Measurements from ENCODE around the gene EIPR1. TPM values are rescaled to one million over a fixed set of nuclear protein-coding genes. Genes with fewer than 3 reads are reported as not detected.

The EIPR1 gene
- total RNA-seq, 1 experiment from 2014 or later, result 40.4 TPM

- Histone ChIP-seq H3K27me3 (ENCODE audit: insufficient read depth, low read depth) (no peaks in the 10 kb centered on the region), H2AFZ (no peak overlapping the region), H3K36me3 (ENCODE audit: low read depth) (no peaks in the 10 kb centered on the region), H3F3A (ENCODE audit: insufficient read depth, low read depth) (no peaks in the 10 kb centered on the region), H3K9me2 (ENCODE audit: insufficient read depth) (no peaks in the 10 kb centered on the region), H3K79me2 (ENCODE audit: low read depth) (no peaks in the 10 kb centered on the region), H3K9me3 (ENCODE audit: insufficient read depth, low read depth) (no peaks in the 10 kb centered on the region), H4K20me1 (ENCODE audit: insufficient read depth) (peaks cover 19% of the 10 kb centered on the region), H3K27ac (no peak overlapping the region), H3K4me1 (replicated peaks; ENCODE audit: insufficient read depth) (no peaks in the 10 kb centered on the region), H3K4me2 (no peak overlapping the region), H3K4me3 (no peak overlapping the region)
- ChIA-PET POLR2A (ENCODE audit: unreplicated experiment) (no interaction called here), CTCF (no interaction called here)
- no peak for TF ChIP-seq EZH2 (IDR thresholded peaks at IDR 0.05; ENCODE audit: low read depth)
- TF ChIP-seq, protein P1, sequence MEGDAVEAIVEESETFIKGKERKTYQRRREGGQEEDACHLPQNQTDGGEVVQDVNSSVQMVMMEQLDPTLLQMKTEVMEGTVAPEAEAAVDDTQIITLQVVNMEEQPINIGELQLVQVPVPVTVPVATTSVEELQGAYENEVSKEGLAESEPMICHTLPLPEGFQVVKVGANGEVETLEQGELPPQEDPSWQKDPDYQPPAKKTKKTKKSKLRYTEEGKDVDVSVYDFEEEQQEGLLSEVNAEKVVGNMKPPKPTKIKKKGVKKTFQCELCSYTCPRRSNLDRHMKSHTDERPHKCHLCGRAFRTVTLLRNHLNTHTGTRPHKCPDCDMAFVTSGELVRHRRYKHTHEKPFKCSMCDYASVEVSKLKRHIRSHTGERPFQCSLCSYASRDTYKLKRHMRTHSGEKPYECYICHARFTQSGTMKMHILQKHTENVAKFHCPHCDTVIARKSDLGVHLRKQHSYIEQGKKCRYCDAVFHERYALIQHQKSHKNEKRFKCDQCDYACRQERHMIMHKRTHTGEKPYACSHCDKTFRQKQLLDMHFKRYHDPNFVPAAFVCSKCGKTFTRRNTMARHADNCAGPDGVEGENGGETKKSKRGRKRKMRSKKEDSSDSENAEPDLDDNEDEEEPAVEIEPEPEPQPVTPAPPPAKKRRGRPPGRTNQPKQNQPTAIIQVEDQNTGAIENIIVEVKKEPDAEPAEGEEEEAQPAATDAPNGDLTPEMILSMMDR (conservative IDR thresholded peaks at IDR 0.05), result no peak
- no peak for DNase-seq
- intact Hi-C loops (cut with micrococcal nuclease; ENCODE audit: unreplicated experiment), result no loop called here
- BruUV-seq (replicated peaks), result no TSS peak
Observed at GRCh38 chr2:3326182-3326537, 51.5 kb downstream of the EIPR1 start.

DNA sequence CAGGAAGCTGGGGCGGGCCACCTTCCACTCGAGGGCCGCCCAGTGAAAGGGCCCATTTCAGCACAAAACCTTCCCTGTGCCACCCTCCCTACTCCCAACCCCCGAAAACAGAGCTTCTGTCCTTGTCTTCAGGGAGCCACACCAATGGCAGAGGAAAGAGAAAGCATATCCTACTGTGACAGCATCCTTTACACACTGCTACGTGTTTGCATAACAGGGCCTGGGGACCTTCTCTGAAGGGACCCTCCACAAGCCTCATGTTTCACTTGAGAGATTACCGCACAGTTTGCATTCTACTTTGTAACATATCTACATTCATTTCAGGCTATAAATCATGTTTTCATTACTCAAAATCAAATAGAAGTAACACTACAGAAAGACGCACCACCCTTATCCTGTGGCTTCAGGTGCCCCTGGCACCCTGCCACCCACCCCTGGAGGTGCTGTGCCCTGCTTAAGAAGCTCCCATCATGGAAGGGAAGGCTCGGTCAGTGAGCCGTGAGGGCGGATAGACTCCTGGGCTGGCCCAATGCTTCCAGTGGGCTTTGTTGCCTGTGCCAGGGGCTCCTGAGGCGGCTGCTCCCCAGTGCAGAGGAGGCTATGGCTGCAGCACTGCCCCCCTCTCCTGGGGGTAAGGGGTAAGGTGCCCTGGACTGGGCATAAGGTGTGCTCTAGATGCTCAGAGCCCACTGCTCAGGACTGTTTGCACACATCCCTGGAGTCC is 52.0 kb downstream of the EIPR1 start:
- Histone ChIP-seq H2AFZ (no peak overlapping the region), H4K20me1 (ENCODE audit: insufficient read depth) (peaks cover 24% of the 10 kb centered on the region), H3K9me3 (ENCODE audit: insufficient read depth, low read depth) (no peaks in the 10 kb centered on the region), H3K36me3 (ENCODE audit: low read depth) (no peaks in the 10 kb centered on the region), H3K27ac (no peak overlapping the region), H3K27me3 (ENCODE audit: insufficient read depth, low read depth) (no peaks in the 10 kb centered on the region), H3K4me1 (replicated peaks; ENCODE audit: insufficient read depth) (no peaks in the 10 kb centered on the region), H3K79me2 (ENCODE audit: low read depth) (no peaks in the 10 kb centered on the region), H3F3A (ENCODE audit: insufficient read depth, low read depth) (peaks cover 4% of the 10 kb centered on the region; the same call in 1 of the 2 replicates), H3K4me3 (no peak overlapping the region), H3K9me2 (ENCODE audit: insufficient read depth) (no peaks in the 10 kb centered on the region), H3K4me2 (no peak overlapping the region)
- DNase-seq, result no peak
- TF ChIP-seq, protein P1 (conservative IDR thresholded peaks at IDR 0.05), result no peak
- no peak for TF ChIP-seq EZH2 (IDR thresholded peaks at IDR 0.05; ENCODE audit: low read depth)
- intact Hi-C loops (cut with micrococcal nuclease; ENCODE audit: unreplicated experiment), result no loop called here
- no TSS peak for BruUV-seq (replicated peaks)
- ChIA-PET CTCF (no interaction called here), POLR2A (ENCODE audit: unreplicated experiment) (no interaction called here)

GRCh38 chr2:3324404-3325281 is 53.0 kb downstream of the EIPR1 start:
- DNase-seq, result no peak
- Histone ChIP-seq H3K27ac (no peak overlapping the region), H3K4me1 (replicated peaks; ENCODE audit: insufficient read depth) (no peaks in the 10 kb centered on the region), H2AFZ (no peak overlapping the region), H3K27me3 (ENCODE audit: insufficient read depth, low read depth) (no peaks in the 10 kb centered on the region), H3K36me3 (ENCODE audit: low read depth) (no peaks in the 10 kb centered on the region), H3K79me2 (ENCODE audit: low read depth) (no peaks in the 10 kb centered on the region), H3K4me2 (no peak overlapping the region), H3K9me2 (ENCODE audit: insufficient read depth) (no peaks in the 10 kb centered on the region), H4K20me1 (ENCODE audit: insufficient read depth) (peaks cover 28% of the 10 kb centered on the region), H3F3A (ENCODE audit: insufficient read depth, low read depth) (peaks cover 5% of the 10 kb centered on the region; the same call in 1 of the 2 replicates), H3K9me3 (ENCODE audit: insufficient read depth, low read depth) (no peaks in the 10 kb centered on the region), H3K4me3 (no peak overlapping the region)
- intact Hi-C loops (cut with micrococcal nuclease; ENCODE audit: unreplicated experiment), result no loop called here
- TF ChIP-seq, protein P1 (conservative IDR thresholded peaks at IDR 0.05), result no peak
- no peak for TF ChIP-seq EZH2 (IDR thresholded peaks at IDR 0.05; ENCODE audit: low read depth)
- POLR2A ChIA-PET (ENCODE audit: unreplicated experiment), result no interaction called here
- no TSS peak for BruUV-seq (replicated peaks)
- CTCF ChIA-PET, result no interaction called here
